ENCODE measurements around the gene CHST6.
"Not testable (repeated sequence)": the region's sequence is repeated elsewhere in the genome, so short reads cannot be mapped to it uniquely, and the experiment has no call there.

The CHST6 gene

DNA sequence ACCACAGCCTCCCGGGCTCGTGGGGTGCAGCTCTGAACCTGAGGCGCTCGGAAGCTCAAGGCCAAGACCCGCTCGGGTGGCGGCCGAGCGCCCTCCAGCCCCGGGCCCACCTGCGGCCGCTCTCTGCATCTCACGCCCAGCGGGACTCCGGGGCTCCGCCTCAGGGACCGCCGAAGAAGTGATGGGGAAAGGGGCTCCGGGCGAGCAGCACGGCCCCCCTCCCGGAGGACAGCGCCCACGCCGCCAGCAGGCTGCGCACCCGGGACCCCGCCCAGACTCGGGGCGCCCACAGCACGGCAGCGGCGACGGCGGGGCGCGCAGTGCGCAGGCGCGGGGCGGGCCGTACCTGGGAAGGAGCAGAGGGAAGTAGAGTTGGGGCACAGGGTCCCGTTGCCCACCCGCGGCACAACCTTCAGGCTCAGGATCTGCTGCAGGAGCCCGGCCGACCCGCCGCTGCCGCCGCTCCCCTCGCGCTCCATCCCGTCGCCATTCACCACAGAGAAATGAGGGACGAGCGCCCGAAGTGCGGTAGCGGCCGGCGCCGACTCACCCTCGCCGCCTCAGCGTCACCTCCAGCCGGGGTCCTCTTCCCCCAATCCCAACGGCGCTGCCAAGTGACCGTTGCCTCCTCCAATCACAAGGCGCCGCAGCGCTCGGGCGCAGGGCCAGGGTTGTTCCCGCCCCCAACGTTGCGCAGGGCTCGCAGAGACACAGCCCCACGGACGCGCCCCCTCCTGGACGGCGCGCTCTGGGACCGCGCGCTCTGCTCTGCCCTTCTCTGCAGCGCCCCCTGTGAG, 30.9 kb downstream of the CHST6 start, which contains the start of gene TMEM170A:
TSS of gene TMEM170A (minus strand) at position 568 of the 797 bp plus-strand sequence. CDS start at position 479, 89 bp downstream.
- H3K23ac ChIP-seq (ENCODE audit: low read length in 2 of 2): peak within 1 kb of the TSS in 1 of 2 experiments; percentile 23
- peak within 1 kb of the TSS; percentile 70 for H4K91ac ChIP-seq (ENCODE audit: low read length)
- H3K4me1 ChIP-seq (ENCODE audit: control insufficient read depth, insufficient read depth, low read depth, low read length): peaks cover 1% of the 10 kb centered on the region
- peak within 1 kb of the TSS in 1 of 2 experiments; percentile 29 for H2BK12ac ChIP-seq (ENCODE audit: low read length in 2 of 2)
- peak within 1 kb of the TSS; percentile 82 to 89 for H3K4me3 ChIP-seq (ENCODE audit: insufficient read depth in 1 of 2, low read depth in 1 of 2, low read length in 2 of 2)
- peak; percentile 98 for DNase-seq
- under 1% methylated on average over 60 of the region's 89 CpGs for WGBS
- H4K8ac ChIP-seq (ENCODE audit: low read length): peak within 1 kb of the TSS; percentile 86
- peak within 1 kb of the TSS; percentile 86 for H3K4me2 ChIP-seq (ENCODE audit: low read length, poor library complexity, severe bottlenecking)
- no peak within 1 kb of the TSS for H2AK5ac ChIP-seq (ENCODE audit: low read length, severe bottlenecking)
- peak within 1 kb of the TSS; percentile 83 for H2AFZ ChIP-seq (ENCODE audit: low read depth, low read length)
- peak within 1 kb of the TSS; percentile 48 for H2BK5ac ChIP-seq (ENCODE audit: low read depth, low read length, poor library complexity, severe bottlenecking)
- H3K36me3 ChIP-seq (ENCODE audit: control insufficient read depth in 1 of 2, insufficient read depth in 2 of 2, low read depth in 1 of 2, low read length in 2 of 2): peaks cover 0 to 5% of the 10 kb centered on the region in 2 experiments
- H2BK15ac ChIP-seq (ENCODE audit: low read depth, poor library complexity, severe bottlenecking): peak within 1 kb of the TSS; percentile 98
- H3K9ac ChIP-seq (ENCODE audit: low read length): peak within 1 kb of the TSS; percentile 88
- peak within 1 kb of the TSS; percentile 91 to 95 for H3K18ac ChIP-seq (ENCODE audit: low read depth in 1 of 2, low read length in 2 of 2)
- H3K27me3 ChIP-seq (ENCODE audit: control insufficient read depth in 1 of 2, insufficient read depth in 1 of 2, low read length in 2 of 2): no peaks in the 10 kb centered on the region
- peak within 1 kb of the TSS; percentile 54 for H2BK120ac ChIP-seq (ENCODE audit: low read depth, low read length)
- peak within 1 kb of the TSS in 1 of 2 experiments; percentile 90 for H3K14ac ChIP-seq (ENCODE audit: low read length in 2 of 2)
- peak within 1 kb of the TSS in 1 of 2 experiments; percentile 87 for H3K4ac ChIP-seq (ENCODE audit: low read depth in 1 of 2, low read length in 2 of 2)
- peaks cover 4% of the 10 kb centered on the region for H3K79me1 ChIP-seq (replicated peaks; ENCODE audit: low read length, poor library complexity, severe bottlenecking)
- peak within 1 kb of the TSS; percentile 8 for H3K27ac ChIP-seq (ENCODE audit: low read length, poor library complexity, severe bottlenecking)
- H3K9me3 ChIP-seq (ENCODE audit: control insufficient read depth, low read length): no peaks in the 10 kb centered on the region

- not testable (repeated sequence) for H4K91ac ChIP-seq (ENCODE audit: low read length); H3K27ac ChIP-seq (ENCODE audit: low read length, poor library complexity, severe bottlenecking); H3K4me1 ChIP-seq (ENCODE audit: control insufficient read depth, insufficient read depth, low read depth, low read length); H3K27me3 ChIP-seq (ENCODE audit: control insufficient read depth in 1 of 2, insufficient read depth in 1 of 2, low read length in 2 of 2); H2BK15ac ChIP-seq (ENCODE audit: low read depth, poor library complexity, severe bottlenecking); H2BK5ac ChIP-seq (ENCODE audit: low read depth, low read length, poor library complexity, severe bottlenecking); H2BK12ac ChIP-seq (ENCODE audit: low read length in 2 of 2); H3K9me3 ChIP-seq (ENCODE audit: control insufficient read depth, low read length); H4K8ac ChIP-seq (ENCODE audit: low read length); H3K79me1 ChIP-seq (replicated peaks; ENCODE audit: low read length, poor library complexity, severe bottlenecking); H2AK5ac ChIP-seq (ENCODE audit: low read length, severe bottlenecking); H3K23ac ChIP-seq (ENCODE audit: low read length in 2 of 2); H3K36me3 ChIP-seq (ENCODE audit: control insufficient read depth in 1 of 2, insufficient read depth in 2 of 2, low read depth in 1 of 2, low read length in 2 of 2)
- peak overlapping the region; percentile 88 for H3K9ac ChIP-seq (ENCODE audit: low read length)
- H3K18ac ChIP-seq (ENCODE audit: low read depth in 1 of 2, low read length in 2 of 2): peak overlapping the region; percentile 91 to 95
- peak overlapping the region; percentile 54 for H2BK120ac ChIP-seq (ENCODE audit: low read depth, low read length)
- peak overlapping the region; percentile 83 for H2AFZ ChIP-seq (ENCODE audit: low read depth, low read length)
- peak overlapping the region; percentile 86 for H3K4me2 ChIP-seq (ENCODE audit: low read length, poor library complexity, severe bottlenecking)
- peak overlapping the region; percentile 82 to 89 for H3K4me3 ChIP-seq (ENCODE audit: insufficient read depth in 1 of 2, low read depth in 1 of 2, low read length in 2 of 2)
- 4% methylated on average over 27 of the region's 39 CpGs for WGBS
- DNase-seq: peak; percentile 51
- peak overlapping the region in 1 of 2 experiments; percentile 90 for H3K14ac ChIP-seq (ENCODE audit: low read length in 2 of 2)
- peak overlapping the region in 1 of 2 experiments; percentile 47 for H3K4ac ChIP-seq (ENCODE audit: low read depth in 1 of 2, low read length in 2 of 2)
These were observed 31.7 kb downstream of the CHST6 start for GRCh38 chr16:75463389-75464121.

- Histone ChIP-seq H3K18ac (ENCODE audit: low read depth in 1 of 2, low read length in 2 of 2) (no peak overlapping the region), H3K9ac (ENCODE audit: low read length) (peak overlapping the region; percentile 88), H3K4ac (ENCODE audit: low read depth in 1 of 2, low read length in 2 of 2) (no peak overlapping the region), H2AK5ac (ENCODE audit: low read length, severe bottlenecking) (no peak overlapping the region), H2BK12ac (ENCODE audit: low read length in 2 of 2) (no peak overlapping the region), H4K8ac (ENCODE audit: low read length) (no peak overlapping the region), H2BK120ac (ENCODE audit: low read depth, low read length) (no peak overlapping the region), H3K14ac (ENCODE audit: low read length in 2 of 2) (no peak overlapping the region), H3K27me3 (ENCODE audit: control insufficient read depth in 1 of 2, insufficient read depth in 1 of 2, low read length in 2 of 2) (no peaks in the 10 kb centered on the region), H4K91ac (ENCODE audit: low read length) (no peak overlapping the region), H3K4me2 (ENCODE audit: low read length, poor library complexity, severe bottlenecking) (peak overlapping the region; percentile 86), H3K36me3 (ENCODE audit: control insufficient read depth in 1 of 2, insufficient read depth in 2 of 2, low read depth in 1 of 2, low read length in 2 of 2) (peaks cover 0 to 8% of the 10 kb centered on the region in 2 experiments), H2BK15ac (ENCODE audit: low read depth, poor library complexity, severe bottlenecking) (no peak overlapping the region), H3K4me1 (ENCODE audit: control insufficient read depth, insufficient read depth, low read depth, low read length) (peaks cover 1% of the 10 kb centered on the region), H2BK5ac (ENCODE audit: low read depth, low read length, poor library complexity, severe bottlenecking) (no peak overlapping the region), H3K23ac (ENCODE audit: low read length in 2 of 2) (no peak overlapping the region), H3K4me3 (ENCODE audit: insufficient read depth in 1 of 2, low read depth in 1 of 2, low read length in 2 of 2) (peak overlapping the region in 1 of 2 experiments; percentile 89), H3K27ac (ENCODE audit: low read length, poor library complexity, severe bottlenecking) (no peak overlapping the region), H3K79me1 (replicated peaks; ENCODE audit: low read length, poor library complexity, severe bottlenecking) (peaks cover 11% of the 10 kb centered on the region), H2AFZ (ENCODE audit: low read depth, low read length) (no peak overlapping the region), H3K9me3 (ENCODE audit: control insufficient read depth, low read length) (no peaks in the 10 kb centered on the region)
- WGBS: 46% methylated on average over 2 of the region's 2 CpGs
- DNase-seq: peak; percentile 50
These were observed 32.4 kb downstream of the CHST6 start for GRCh38 chr16:75462806-75463205.

- Histone ChIP-seq H2AK5ac (ENCODE audit: low read length, severe bottlenecking) (no peak overlapping the region), H2AFZ (ENCODE audit: low read depth, low read length) (no peak overlapping the region), H3K4me1 (ENCODE audit: control insufficient read depth, insufficient read depth, low read depth, low read length) (peaks cover 5% of the 10 kb centered on the region), H2BK120ac (ENCODE audit: low read depth, low read length) (no peak overlapping the region), H3K27me3 (ENCODE audit: control insufficient read depth in 1 of 2, insufficient read depth in 1 of 2, low read length in 2 of 2) (no peaks in the 10 kb centered on the region), H3K9me3 (ENCODE audit: control insufficient read depth, low read length) (no peaks in the 10 kb centered on the region), H3K4ac (ENCODE audit: low read depth in 1 of 2, low read length in 2 of 2) (no peak overlapping the region), H3K4me3 (ENCODE audit: insufficient read depth in 1 of 2, low read depth in 1 of 2, low read length in 2 of 2) (no peak overlapping the region), H2BK12ac (ENCODE audit: low read length in 2 of 2) (no peak overlapping the region), H3K27ac (ENCODE audit: low read length, poor library complexity, severe bottlenecking) (no peak overlapping the region), H4K91ac (ENCODE audit: low read length) (no peak overlapping the region), H4K8ac (ENCODE audit: low read length) (no peak overlapping the region), H2BK15ac (ENCODE audit: low read depth, poor library complexity, severe bottlenecking) (no peak overlapping the region), H3K14ac (ENCODE audit: low read length in 2 of 2) (no peak overlapping the region), H3K79me1 (replicated peaks; ENCODE audit: low read length, poor library complexity, severe bottlenecking) (peaks cover 15% of the 10 kb centered on the region), H3K36me3 (ENCODE audit: control insufficient read depth in 1 of 2, insufficient read depth in 2 of 2, low read depth in 1 of 2, low read length in 2 of 2) (peaks cover 0 to 8% of the 10 kb centered on the region in 2 experiments), H3K9ac (ENCODE audit: low read length) (no peak overlapping the region), H3K18ac (ENCODE audit: low read depth in 1 of 2, low read length in 2 of 2) (no peak overlapping the region), H3K23ac (ENCODE audit: low read length in 2 of 2) (no peak overlapping the region), H2BK5ac (ENCODE audit: low read depth, low read length, poor library complexity, severe bottlenecking) (no peak overlapping the region), H3K4me2 (ENCODE audit: low read length, poor library complexity, severe bottlenecking) (no peak overlapping the region)
- DNase-seq: no peak
- 92% methylated on average over 2 of the region's 2 CpGs for WGBS
These were observed 33.7 kb downstream of the CHST6 start for GRCh38 chr16:75461575-75461974.

All from mesenchymal stem cell (in vitro differentiated cells and primary cell).